GM12872 (cell line): ENCODE measurements around the gene PUS7L.

ENCODE experiments used
- CTCF ChIP-seq: IDR thresholded peaks from 3 replicates; pipeline ENCODE4 v1.5.1; 2011; ENCODE audit warnings: low read depth, mild to moderate bottlenecking, low read length, moderate library complexity; ENCODE audit not compliant: insufficient read depth

Gene PUS7L

GRCh38 chr12:43795716-43796280 is 37.2 kb upstream of the PUS7L start:
- TF ChIP-seq CTCF: no peak

- TF ChIP-seq CTCF: no peak
These were observed 31.4 kb upstream of the PUS7L start for GRCh38 chr12:43789941-43790340.

- no peak for TF ChIP-seq CTCF
These were observed 28.5 kb upstream of the PUS7L start for GRCh38 chr12:43786899-43787693.

- peak; percentile 37; the same call in 1 of the 3 replicates for TF ChIP-seq CTCF
These were observed 17.9 kb upstream of the PUS7L start for GRCh38 chr12:43776498-43776897.

- no peak for TF ChIP-seq CTCF
These were observed 7.7 kb upstream of the PUS7L start for GRCh38 chr12:43766291-43766690.

GRCh38 chr12:43764528-43764927 is 5.9 kb upstream of the PUS7L start:
- TF ChIP-seq CTCF: no peak

- TF ChIP-seq CTCF: no peak
These were observed 5.2 kb upstream of the PUS7L start for GRCh38 chr12:43763769-43764168.
